Vagina (tissue), 2 donors: ENCODE results near the gene TMEM255B.

Experiments
- POLR2A ChIP-seq, 2 donors: fragments of 450-650 bp; IDR thresholded peaks; one replicate each; pipeline ENCODE4 v1.6.1; 2017; ENCODE audit warnings: antibody characterized with exemption in 2 of 2, mild to moderate bottlenecking in 2 of 2, moderate library complexity in 2 of 2
- POLR2AphosphoS5 ChIP-seq, 2 donors: sonication (generic); formaldehyde crosslinking; IDR thresholded peaks; one replicate each; pipeline ENCODE4 v1.9.0; 2017; ENCODE audit warnings: antibody characterized with exemption in 2 of 2, mild to moderate bottlenecking in 2 of 2, low read depth in 1 of 2; ENCODE audit not compliant: insufficient read depth in 1 of 2
- TF ChIP-seq, protein P1 (sequence below), 3 experiments: fragments of 450-650 bp in 2 of 3; fragments of 200-600 bp in 1 of 3; sonication (generic) in 1 of 3; IDR thresholded peaks; one replicate each; pipeline ENCODE4 v1.5.1; 2017 to 2019; ENCODE audit warnings: antibody characterized with exemption in 3 of 3, mild to moderate bottlenecking in 2 of 3, moderate library complexity in 2 of 3

DNA sequence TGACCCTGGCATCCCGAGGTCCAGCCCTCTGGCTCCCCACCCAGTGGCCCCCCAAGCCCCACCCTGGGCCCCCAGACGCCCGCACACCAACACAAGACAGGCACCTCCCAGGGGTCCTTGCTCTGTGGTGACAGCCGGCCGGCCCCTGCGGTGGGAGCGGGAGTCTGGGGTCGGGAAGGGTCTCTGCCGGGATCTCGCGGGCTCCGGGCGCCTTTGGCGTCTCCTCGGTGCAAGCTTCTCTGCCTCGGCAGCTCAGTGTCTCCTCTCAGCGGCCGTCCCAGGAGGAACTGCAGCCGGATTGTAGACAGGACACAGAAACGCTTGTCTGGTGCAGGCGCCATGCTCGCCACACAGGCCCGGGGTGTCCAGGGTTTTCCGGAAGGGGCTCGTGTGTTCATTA, 43.7 kb downstream of the TMEM255B start:
- TF ChIP-seq, protein P1, sequence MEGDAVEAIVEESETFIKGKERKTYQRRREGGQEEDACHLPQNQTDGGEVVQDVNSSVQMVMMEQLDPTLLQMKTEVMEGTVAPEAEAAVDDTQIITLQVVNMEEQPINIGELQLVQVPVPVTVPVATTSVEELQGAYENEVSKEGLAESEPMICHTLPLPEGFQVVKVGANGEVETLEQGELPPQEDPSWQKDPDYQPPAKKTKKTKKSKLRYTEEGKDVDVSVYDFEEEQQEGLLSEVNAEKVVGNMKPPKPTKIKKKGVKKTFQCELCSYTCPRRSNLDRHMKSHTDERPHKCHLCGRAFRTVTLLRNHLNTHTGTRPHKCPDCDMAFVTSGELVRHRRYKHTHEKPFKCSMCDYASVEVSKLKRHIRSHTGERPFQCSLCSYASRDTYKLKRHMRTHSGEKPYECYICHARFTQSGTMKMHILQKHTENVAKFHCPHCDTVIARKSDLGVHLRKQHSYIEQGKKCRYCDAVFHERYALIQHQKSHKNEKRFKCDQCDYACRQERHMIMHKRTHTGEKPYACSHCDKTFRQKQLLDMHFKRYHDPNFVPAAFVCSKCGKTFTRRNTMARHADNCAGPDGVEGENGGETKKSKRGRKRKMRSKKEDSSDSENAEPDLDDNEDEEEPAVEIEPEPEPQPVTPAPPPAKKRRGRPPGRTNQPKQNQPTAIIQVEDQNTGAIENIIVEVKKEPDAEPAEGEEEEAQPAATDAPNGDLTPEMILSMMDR (IDR thresholded peaks at IDR 0.05) = no peak
- TF ChIP-seq POLR2A (IDR thresholded peaks at IDR 0.05) = no peak
- no peak for TF ChIP-seq POLR2AphosphoS5 (IDR thresholded peaks at IDR 0.05; ENCODE audit: insufficient read depth in 1 of 2, low read depth in 1 of 2)
